Measurements from ENCODE around the gene GPX4. TPM values are rescaled to one million over a fixed set of nuclear protein-coding genes. Genes with fewer than 3 reads are reported as not detected.

The GPX4 gene
- total and polyA plus RNA-seq, 9 of the 15 experiments (the other 6 are each of a cell fraction or from before 2014, with no cell fraction given): 61.4 to 661 (median 349) TPM

- no peak for TF ChIP-seq ZBTB11 (CRISPR knock-in tag; IDR thresholded peaks at IDR 0.05)
- TF ChIP-seq ZNF280A (IDR thresholded peaks at IDR 0.05; ENCODE audit: low read depth, partially characterized antibody): no peak
- TF ChIP-seq ZNF263 (CRISPR knock-in tag; IDR thresholded peaks at IDR 0.05; ENCODE audit: borderline replicate concordance): no peak
- no peak for TF ChIP-seq NKRF (IDR thresholded peaks at IDR 0.05; ENCODE audit: borderline replicate concordance)
- TF ChIP-seq, protein P1, sequence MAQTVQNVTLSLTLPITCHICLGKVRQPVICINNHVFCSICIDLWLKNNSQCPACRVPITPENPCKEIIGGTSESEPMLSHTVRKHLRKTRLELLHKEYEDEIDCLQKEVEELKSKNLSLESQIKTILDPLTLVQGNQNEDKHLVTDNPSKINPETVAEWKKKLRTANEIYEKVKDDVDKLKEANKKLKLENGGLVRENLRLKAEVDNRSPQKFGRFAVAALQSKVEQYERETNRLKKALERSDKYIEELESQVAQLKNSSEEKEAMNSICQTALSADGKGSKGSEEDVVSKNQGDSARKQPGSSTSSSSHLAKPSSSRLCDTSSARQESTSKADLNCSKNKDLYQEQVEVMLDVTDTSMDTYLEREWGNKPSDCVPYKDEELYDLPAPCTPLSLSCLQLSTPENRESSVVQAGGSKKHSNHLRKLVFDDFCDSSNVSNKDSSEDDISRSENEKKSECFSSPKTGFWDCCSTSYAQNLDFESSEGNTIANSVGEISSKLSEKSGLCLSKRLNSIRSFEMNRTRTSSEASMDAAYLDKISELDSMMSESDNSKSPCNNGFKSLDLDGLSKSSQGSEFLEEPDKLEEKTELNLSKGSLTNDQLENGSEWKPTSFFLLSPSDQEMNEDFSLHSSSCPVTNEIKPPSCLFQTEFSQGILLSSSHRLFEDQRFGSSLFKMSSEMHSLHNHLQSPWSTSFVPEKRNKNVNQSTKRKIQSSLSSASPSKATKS (CRISPR knock-in tag; IDR thresholded peaks at IDR 0.05): no peak
- no peak for TF ChIP-seq MYC (IDR thresholded peaks at IDR 0.05; ENCODE audit: low read depth, low read length)
- no peak for TF ChIP-seq MYC (CRISPR knock-in tag; IDR thresholded peaks at IDR 0.05; ENCODE audit: borderline replicate concordance, low read depth)
- TF ChIP-seq STAT6 (CRISPR knock-in tag; IDR thresholded peaks at IDR 0.05): no peak
- no peak for TF ChIP-seq ZNF707 (CRISPR knock-in tag; conservative IDR thresholded peaks at IDR 0.05)
- TF ChIP-seq, protein P2, sequence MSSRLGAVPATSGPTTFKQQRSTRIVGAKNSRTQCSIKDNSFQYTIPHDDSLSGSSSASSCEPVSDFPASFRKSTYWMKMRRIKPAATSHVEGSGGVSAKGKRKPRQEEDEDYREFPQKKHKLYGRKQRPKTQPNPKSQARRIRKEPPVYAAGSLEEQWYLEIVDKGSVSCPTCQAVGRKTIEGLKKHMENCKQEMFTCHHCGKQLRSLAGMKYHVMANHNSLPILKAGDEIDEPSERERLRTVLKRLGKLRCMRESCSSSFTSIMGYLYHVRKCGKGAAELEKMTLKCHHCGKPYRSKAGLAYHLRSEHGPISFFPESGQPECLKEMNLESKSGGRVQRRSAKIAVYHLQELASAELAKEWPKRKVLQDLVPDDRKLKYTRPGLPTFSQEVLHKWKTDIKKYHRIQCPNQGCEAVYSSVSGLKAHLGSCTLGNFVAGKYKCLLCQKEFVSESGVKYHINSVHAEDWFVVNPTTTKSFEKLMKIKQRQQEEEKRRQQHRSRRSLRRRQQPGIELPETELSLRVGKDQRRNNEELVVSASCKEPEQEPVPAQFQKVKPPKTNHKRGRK (tag; IDR thresholded peaks at IDR 0.05): no peak
- TF ChIP-seq HDGF (IDR thresholded peaks at IDR 0.05): 0 out of 2 replicates have a peak, but pooled peaks have one; percentile 19
Observed at GRCh38 chr19:1081301-1082164, 22.3 kb upstream of the GPX4 start (continued).
